ENCODE data around the gene TFCP2L1. TPM values are rescaled to one million over a fixed set of nuclear protein-coding genes. Genes with fewer than 3 reads are reported as not detected.
A peak's percentile ranks its signal among the peaks of the same experiment; 100 is the strongest.

TFCP2L1 gene
- total RNA-seq, 1 experiment from 2014 or later, result 2.4 TPM

DNA sequence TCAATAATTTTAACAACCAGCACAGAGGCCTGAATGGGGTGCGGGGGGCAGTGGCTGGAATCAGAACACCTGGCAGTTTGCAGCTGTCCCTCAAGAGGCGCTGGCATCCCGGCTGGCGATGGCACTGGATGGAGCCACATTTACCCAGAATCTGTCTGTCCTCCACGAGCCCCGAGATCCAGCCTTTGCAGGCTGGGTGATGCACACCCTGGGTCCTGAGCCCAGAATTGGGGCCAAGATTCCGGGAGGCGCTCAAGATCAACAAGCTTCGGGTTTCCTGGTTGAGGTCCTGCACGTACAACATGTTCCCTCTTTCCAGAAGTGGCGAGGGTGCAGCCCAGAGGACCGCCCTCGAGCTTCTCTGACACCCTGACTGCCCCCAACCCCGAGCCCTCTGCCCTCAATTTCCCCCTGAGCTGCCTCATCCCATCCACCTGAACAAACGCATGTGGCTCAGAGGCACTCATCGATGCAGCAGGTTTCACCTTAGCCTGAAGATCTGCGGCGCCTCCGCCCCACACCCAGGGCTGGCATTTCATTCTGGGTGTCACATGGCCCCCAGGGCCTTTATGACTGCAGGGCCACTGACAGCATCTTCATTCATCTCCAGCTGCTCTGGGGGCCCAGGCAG lies 97.5 kb downstream of the TFCP2L1 start:
- Histone ChIP-seq H4K20me1 (ENCODE audit: low read length) (no peaks in the 10 kb centered on the region), H3K4me2 (ENCODE audit: low read length) (no peak overlapping the region), H3K4me3 (ENCODE audit: low read length) (no peak overlapping the region), H3K9ac (ENCODE audit: low read length) (no peak overlapping the region), H3K9me2 (replicated peaks; ENCODE audit: low read length) (no peaks in the 10 kb centered on the region), H3K36me3 (ENCODE audit: low read depth, low read length) (no peaks in the 10 kb centered on the region), H3K27ac (ENCODE audit: low read length) (no peak overlapping the region), H3F3A (ENCODE audit: low read length, unreplicated experiment) (no peaks in the 10 kb centered on the region), H2AFZ (ENCODE audit: low read length) (no peak overlapping the region), H3K27me3 (ENCODE audit: low read length) (no peaks in the 10 kb centered on the region), H3K79me2 (ENCODE audit: low read length) (no peaks in the 10 kb centered on the region), H3K4me1 (ENCODE audit: insufficient read depth, low read length) (peaks cover 16% of the 10 kb centered on the region), H3K9me3 (ENCODE audit: low read length) (no peaks in the 10 kb centered on the region)
- ChIA-PET CTCF (no interaction called here), POLR2A (ENCODE audit: unreplicated experiment) (no interaction called here)
- intact Hi-C loops (cut with micrococcal nuclease), result no loop called here
- TF ChIP-seq EZH2phosphoT487 (IDR thresholded peaks at IDR 0.05; ENCODE audit: borderline replicate concordance, low read length), result no peak
- TF ChIP-seq EZH2 (IDR thresholded peaks at IDR 0.05; ENCODE audit: low read length, unreplicated experiment), result no peak
- TF ChIP-seq, protein P1, sequence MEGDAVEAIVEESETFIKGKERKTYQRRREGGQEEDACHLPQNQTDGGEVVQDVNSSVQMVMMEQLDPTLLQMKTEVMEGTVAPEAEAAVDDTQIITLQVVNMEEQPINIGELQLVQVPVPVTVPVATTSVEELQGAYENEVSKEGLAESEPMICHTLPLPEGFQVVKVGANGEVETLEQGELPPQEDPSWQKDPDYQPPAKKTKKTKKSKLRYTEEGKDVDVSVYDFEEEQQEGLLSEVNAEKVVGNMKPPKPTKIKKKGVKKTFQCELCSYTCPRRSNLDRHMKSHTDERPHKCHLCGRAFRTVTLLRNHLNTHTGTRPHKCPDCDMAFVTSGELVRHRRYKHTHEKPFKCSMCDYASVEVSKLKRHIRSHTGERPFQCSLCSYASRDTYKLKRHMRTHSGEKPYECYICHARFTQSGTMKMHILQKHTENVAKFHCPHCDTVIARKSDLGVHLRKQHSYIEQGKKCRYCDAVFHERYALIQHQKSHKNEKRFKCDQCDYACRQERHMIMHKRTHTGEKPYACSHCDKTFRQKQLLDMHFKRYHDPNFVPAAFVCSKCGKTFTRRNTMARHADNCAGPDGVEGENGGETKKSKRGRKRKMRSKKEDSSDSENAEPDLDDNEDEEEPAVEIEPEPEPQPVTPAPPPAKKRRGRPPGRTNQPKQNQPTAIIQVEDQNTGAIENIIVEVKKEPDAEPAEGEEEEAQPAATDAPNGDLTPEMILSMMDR (conservative IDR thresholded peaks at IDR 0.05; ENCODE audit: low read depth, low read length), result no peak
- no peak for ATAC-seq
- BruUV-seq (replicated peaks), result no TSS peak
- DNase-seq, result no peak

- H2AFZ ChIP-seq (ENCODE audit: low read length), result 0 out of 2 replicates have a peak overlapping the region, but pooled peaks have one; percentile 26
- H3K27me3 ChIP-seq (ENCODE audit: low read length), result no peaks in the 10 kb centered on the region
- H3K9me3 ChIP-seq (ENCODE audit: low read length), result no peaks in the 10 kb centered on the region
- no peaks in the 10 kb centered on the region for H4K20me1 ChIP-seq (ENCODE audit: low read length)
- H3K4me2 ChIP-seq (ENCODE audit: low read length), result peak overlapping the region; percentile 53
- H3K36me3 ChIP-seq (ENCODE audit: low read depth, low read length), result no peaks in the 10 kb centered on the region
- no TSS peak for BruUV-seq (replicated peaks)
- H3K4me3 ChIP-seq (ENCODE audit: low read length), result no peak overlapping the region
- POLR2A ChIA-PET (ENCODE audit: unreplicated experiment), result no interaction called here
- peak overlapping the region; percentile 65 for H3K27ac ChIP-seq (ENCODE audit: low read length)
- ATAC-seq (no peak), DNase-seq (no peak)
- no peaks in the 10 kb centered on the region for H3K9me2 ChIP-seq (replicated peaks; ENCODE audit: low read length)
- intact Hi-C loops (cut with micrococcal nuclease), result no loop called here
- peak overlapping the region; percentile 16; the same call in 1 of the 2 replicates for H3K9ac ChIP-seq (ENCODE audit: low read length)
- CTCF ChIA-PET, result no interaction called here
- no peaks in the 10 kb centered on the region for H3F3A ChIP-seq (ENCODE audit: low read length, unreplicated experiment)
- H3K79me2 ChIP-seq (ENCODE audit: low read length), result no peaks in the 10 kb centered on the region
- TF ChIP-seq EZH2phosphoT487 (IDR thresholded peaks at IDR 0.05; ENCODE audit: borderline replicate concordance, low read length) (no peak), EZH2 (IDR thresholded peaks at IDR 0.05; ENCODE audit: low read length, unreplicated experiment) (no peak)
- TF ChIP-seq, protein P1 (conservative IDR thresholded peaks at IDR 0.05; ENCODE audit: low read depth, low read length), result no peak
- H3K4me1 ChIP-seq (ENCODE audit: insufficient read depth, low read length), result peaks cover 16% of the 10 kb centered on the region
Observed at GRCh38 chr2:121186261-121186660, 98.7 kb downstream of the TFCP2L1 start.

- POLR2A ChIA-PET (ENCODE audit: unreplicated experiment), result no interaction called here
- Histone ChIP-seq H3K36me3 (ENCODE audit: low read depth, low read length) (no peaks in the 10 kb centered on the region), H3K9me3 (ENCODE audit: low read length) (no peaks in the 10 kb centered on the region), H3F3A (ENCODE audit: low read length, unreplicated experiment) (no peaks in the 10 kb centered on the region), H3K4me2 (ENCODE audit: low read length) (peak overlapping the region; percentile 53), H3K4me1 (ENCODE audit: insufficient read depth, low read length) (peaks cover 16% of the 10 kb centered on the region), H2AFZ (ENCODE audit: low read length) (0 out of 2 replicates have a peak overlapping the region, but pooled peaks have one; percentile 26), H3K79me2 (ENCODE audit: low read length) (no peaks in the 10 kb centered on the region), H3K9ac (ENCODE audit: low read length) (no peak overlapping the region), H3K9me2 (replicated peaks; ENCODE audit: low read length) (no peaks in the 10 kb centered on the region), H3K27ac (ENCODE audit: low read length) (peak overlapping the region; percentile 65), H4K20me1 (ENCODE audit: low read length) (no peaks in the 10 kb centered on the region), H3K27me3 (ENCODE audit: low read length) (no peaks in the 10 kb centered on the region), H3K4me3 (ENCODE audit: low read length) (no peak overlapping the region)
- no TSS peak for BruUV-seq (replicated peaks)
- DNase-seq, result peak; percentile 83
- intact Hi-C loops (cut with micrococcal nuclease), result no loop called here
- CTCF ChIA-PET, result no interaction called here
- TF ChIP-seq EZH2phosphoT487 (IDR thresholded peaks at IDR 0.05; ENCODE audit: borderline replicate concordance, low read length) (no peak), EZH2 (IDR thresholded peaks at IDR 0.05; ENCODE audit: low read length, unreplicated experiment) (no peak)
- TF ChIP-seq, protein P1 (conservative IDR thresholded peaks at IDR 0.05; ENCODE audit: low read depth, low read length), result no peak
- peak; percentile 89 for ATAC-seq
Observed at GRCh38 chr2:121185571-121186074, 99.4 kb downstream of the TFCP2L1 start.
